ENCODE data around the gene MAP2K5. TPM values are rescaled to one million over a fixed set of nuclear protein-coding genes. Genes with fewer than 3 reads are reported as not detected.
A peak's percentile ranks its signal among the peaks of the same experiment; 100 is the strongest.
"Not testable (repeated sequence)": the region's sequence is repeated elsewhere in the genome, so short reads cannot be mapped to it uniquely, and the experiment has no call there.

The MAP2K5 gene
- total RNA-seq, 2 donors from 2014 or later, result 14.5 to 24.7 TPM

DNA sequence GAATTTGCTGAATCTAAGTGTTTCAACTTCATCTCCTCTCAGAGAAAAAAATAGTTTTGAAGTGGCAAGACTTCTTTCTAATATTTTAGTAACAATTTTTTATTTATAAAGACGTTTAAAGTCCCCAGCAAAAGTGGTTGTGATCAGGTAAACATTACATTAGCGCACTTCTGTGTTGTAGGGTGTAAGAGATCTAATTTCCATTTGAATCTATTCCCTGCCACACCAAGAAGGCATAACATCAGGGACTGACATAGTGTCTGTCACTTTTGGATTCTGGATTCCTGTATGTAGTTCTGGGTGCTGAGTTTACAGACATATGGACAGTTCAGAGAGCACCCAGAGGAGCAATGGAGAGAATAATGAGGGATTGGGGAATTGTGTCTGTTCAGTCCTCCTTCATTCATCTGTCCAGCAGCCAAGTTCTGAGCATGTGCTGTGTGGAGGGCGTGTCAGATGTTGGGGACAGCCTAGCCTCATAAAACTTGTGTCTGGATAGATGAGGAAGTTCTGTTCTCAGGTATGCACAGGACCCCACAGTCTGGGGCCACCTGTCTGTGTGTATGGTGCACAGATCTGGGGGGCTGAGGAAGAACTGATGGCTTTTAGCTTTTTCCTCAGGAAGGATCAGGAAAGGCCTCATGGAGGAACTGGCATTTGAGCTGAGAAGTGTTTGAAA is 65.6 kb downstream of the MAP2K5 start:
- Mint-ChIP-seq H3K27ac (no peak overlapping the region), H3K4me1 (ENCODE audit: low read depth in 2 of 2) (peaks cover 0 to 3% of the 10 kb centered on the region in 2 donors), H3K4me3 (no peak overlapping the region), H3K36me3 (peaks cover 5% of the 10 kb centered on the region), H3K27me3 (no peaks in the 10 kb centered on the region), H3K9me3 (no peaks in the 10 kb centered on the region)
- ATAC-seq (no peak), DNase-seq (ENCODE audit: low spot score) (no peak)

DNA sequence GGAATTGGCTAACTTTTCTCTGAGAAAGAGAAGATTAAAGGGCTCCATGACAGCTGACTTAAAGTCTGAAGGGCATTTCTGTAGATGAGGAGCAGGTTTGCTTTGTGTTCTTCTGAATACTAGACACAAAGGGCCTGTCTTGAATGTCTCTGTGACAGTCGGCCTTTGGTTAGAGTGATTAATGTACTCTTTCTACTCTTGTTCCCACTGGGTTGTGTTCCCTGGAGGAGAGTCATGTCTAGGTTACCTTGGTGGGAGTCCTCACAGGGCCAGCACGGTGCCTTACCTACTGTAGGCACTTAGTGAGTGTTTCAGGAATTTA is 66.1 kb downstream of the MAP2K5 start:
- H3K27me3 Mint-ChIP-seq, result no peaks in the 10 kb centered on the region
- H3K4me3 Mint-ChIP-seq, result no peak overlapping the region
- ATAC-seq (no peak), DNase-seq (ENCODE audit: low spot score) (no peak)
- H3K27ac Mint-ChIP-seq, result no peak overlapping the region
- H3K9me3 Mint-ChIP-seq, result no peaks in the 10 kb centered on the region
- peaks cover 5% of the 10 kb centered on the region for H3K36me3 Mint-ChIP-seq
- peaks cover 0 to 3% of the 10 kb centered on the region in 2 donors for H3K4me1 Mint-ChIP-seq (ENCODE audit: low read depth in 2 of 2)

DNA sequence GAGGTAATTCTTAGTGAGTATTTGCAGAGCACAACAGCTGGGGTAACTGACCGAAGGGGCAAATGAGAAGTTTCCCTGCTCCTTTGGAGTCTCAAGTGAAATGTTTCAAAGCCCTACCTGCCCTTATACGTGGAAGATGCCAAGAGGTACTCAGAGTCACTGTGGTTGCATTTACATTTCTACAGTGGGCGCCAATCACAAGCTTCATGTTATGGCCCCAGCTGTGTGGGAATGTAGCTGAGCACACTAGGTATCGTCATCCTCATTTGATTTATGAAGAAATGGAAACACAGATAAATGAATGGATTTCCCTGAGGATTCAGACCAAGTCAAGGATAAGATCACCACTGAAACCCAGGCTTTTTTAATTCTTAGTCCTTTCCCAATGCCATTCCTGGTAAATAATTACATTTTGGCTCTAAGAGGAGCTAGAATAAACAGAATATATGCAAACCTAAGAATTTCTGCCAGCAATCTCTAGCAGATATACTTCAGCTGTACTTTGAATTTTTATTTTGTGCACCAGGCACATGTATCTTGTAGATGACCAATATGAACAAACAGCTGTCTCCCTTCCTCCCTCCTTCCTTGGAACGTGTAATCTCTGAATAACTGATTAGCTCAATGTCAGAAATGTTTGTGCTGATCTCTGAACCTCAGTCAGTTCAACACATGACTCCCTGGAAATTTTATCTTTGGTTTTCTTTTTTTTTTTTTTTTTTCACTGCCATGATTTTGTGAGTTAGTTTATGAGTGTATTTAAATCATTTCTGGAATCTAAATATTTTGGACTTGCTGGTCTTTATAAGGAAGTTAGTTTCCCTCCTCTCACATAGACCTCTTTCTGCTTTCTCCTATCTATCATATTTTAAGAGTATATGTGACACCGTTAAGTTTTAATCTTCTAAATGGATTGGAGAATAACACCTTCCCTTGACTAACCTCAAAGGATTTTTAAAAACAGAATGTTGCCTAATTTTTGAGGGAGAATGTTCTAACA is 69.2 kb downstream of the MAP2K5 start:
- Mint-ChIP-seq H3K27ac (peak overlapping the region in 1 of 2 donors; percentile 8), H3K4me1 (ENCODE audit: low read depth in 2 of 2) (peaks cover 0 to 3% of the 10 kb centered on the region in 2 donors), H3K36me3 (peaks cover 5% of the 10 kb centered on the region), H3K9me3 (no peaks in the 10 kb centered on the region), H3K27me3 (no peaks in the 10 kb centered on the region), H3K4me3 (no peak overlapping the region)
- ATAC-seq, result no peak
- DNase-seq (ENCODE audit: low spot score), result no peak

DNA sequence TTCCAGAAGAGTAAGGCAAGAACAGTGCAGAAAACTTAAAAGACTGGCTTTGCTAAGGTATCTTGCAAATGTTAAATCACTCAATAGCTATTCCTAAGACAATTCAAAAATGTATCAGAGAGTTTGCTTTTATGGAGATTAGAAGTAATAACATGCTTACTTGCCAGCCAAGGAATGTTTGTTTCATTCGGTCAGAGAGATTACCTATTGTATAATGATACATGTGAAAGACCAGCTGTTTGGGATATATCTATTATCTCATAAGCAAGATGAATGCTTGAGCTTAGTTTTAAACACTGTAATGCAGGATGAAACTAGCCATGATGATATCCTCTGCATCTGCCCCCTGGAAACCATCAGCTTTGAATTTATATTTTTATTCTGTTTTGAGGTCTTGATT is 70.7 kb downstream of the MAP2K5 start:
- Mint-ChIP-seq H3K4me1 (ENCODE audit: low read depth in 2 of 2) (no peaks in the 10 kb centered on the region), H3K27ac (no peak overlapping the region), H3K9me3 (no peaks in the 10 kb centered on the region), H3K36me3 (peaks cover 5% of the 10 kb centered on the region), H3K4me3 (no peak overlapping the region), H3K27me3 (no peaks in the 10 kb centered on the region)
- ATAC-seq (no peak), DNase-seq (ENCODE audit: low spot score) (no peak)

DNA sequence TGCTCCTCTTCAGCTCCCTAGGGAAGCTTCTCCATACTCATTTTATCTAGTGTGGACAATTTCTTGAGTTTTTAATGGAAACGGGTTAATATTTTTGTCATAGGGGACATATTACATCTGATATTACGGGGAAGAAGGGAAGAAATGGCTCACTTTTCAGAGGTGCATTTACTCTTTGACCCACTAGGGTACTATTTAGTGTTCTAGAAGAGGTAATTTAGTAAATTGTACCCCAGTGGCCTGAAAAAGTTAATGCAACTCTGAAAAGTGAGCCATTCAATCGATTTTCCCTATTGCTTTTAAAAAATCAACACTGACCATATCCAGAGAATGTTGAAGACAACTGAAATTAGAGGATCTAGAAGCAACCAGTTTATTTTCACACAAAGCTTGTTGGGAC is 71.2 kb downstream of the MAP2K5 start:
- no peak for DNase-seq (ENCODE audit: low spot score)
- no peaks in the 10 kb centered on the region for H3K9me3 Mint-ChIP-seq
- H3K27ac Mint-ChIP-seq, result no peak overlapping the region

DNA sequence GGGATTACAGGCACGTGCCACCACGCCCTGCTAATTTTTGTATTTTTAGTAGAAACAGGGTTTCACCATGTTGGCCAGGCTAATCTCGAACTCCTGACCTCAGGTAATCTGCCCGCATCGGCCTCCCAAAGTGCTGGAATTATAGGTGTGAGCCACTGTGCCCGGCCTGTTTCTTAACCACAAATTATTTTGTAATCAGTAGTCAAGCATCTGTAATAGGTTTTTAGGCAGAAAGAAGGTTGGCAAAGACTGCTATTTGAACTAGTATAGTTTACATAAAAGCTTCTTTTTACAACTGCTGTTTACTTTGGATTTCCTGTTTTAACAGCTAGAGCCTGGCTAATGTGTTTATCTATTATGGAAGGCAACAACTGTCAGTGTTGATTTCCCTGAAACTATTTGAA is 72.6 kb downstream of the MAP2K5 start:
- not testable (repeated sequence) for H3K36me3 Mint-ChIP-seq; H3K27ac Mint-ChIP-seq; H3K27me3 Mint-ChIP-seq; H3K9me3 Mint-ChIP-seq; DNase-seq (ENCODE audit: low spot score); ATAC-seq; H3K4me1 Mint-ChIP-seq (ENCODE audit: low read depth in 2 of 2); H3K4me3 Mint-ChIP-seq

More for the DNA sequence above, 71.2 kb downstream of the MAP2K5 start:
- no peaks in the 10 kb centered on the region for H3K4me1 Mint-ChIP-seq (ENCODE audit: low read depth in 2 of 2)
- no peak for ATAC-seq
- no peak overlapping the region for H3K4me3 Mint-ChIP-seq
- H3K36me3 Mint-ChIP-seq, result peaks cover 5% of the 10 kb centered on the region
- no peaks in the 10 kb centered on the region for H3K27me3 Mint-ChIP-seq

DNA sequence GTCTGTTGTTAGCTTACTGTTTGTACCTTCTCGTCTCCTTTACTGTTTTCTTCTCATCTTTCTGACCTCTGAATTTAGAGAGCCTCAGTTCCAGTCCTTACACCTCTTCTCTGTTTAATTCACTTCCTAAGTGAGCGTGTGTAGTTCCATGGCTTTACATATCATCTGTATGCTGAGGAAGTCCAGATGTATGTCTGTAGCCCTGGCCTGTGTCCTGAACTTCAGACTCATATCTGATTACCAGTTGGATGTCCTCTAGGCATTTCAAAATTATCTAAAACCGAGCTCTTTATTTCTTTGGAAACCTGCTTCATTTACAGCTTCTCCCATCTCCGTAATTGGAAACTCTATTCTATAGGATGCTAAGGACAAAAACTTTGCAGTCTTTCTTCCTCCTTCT is 75.8 kb downstream of the MAP2K5 start:
- Mint-ChIP-seq H3K9me3 (no peaks in the 10 kb centered on the region), H3K4me1 (ENCODE audit: low read depth in 2 of 2) (no peaks in the 10 kb centered on the region), H3K27ac (no peak overlapping the region), H3K4me3 (no peak overlapping the region), H3K27me3 (no peaks in the 10 kb centered on the region), H3K36me3 (no peaks in the 10 kb centered on the region)
- ATAC-seq (no peak), DNase-seq (ENCODE audit: low spot score) (no peak)

DNA sequence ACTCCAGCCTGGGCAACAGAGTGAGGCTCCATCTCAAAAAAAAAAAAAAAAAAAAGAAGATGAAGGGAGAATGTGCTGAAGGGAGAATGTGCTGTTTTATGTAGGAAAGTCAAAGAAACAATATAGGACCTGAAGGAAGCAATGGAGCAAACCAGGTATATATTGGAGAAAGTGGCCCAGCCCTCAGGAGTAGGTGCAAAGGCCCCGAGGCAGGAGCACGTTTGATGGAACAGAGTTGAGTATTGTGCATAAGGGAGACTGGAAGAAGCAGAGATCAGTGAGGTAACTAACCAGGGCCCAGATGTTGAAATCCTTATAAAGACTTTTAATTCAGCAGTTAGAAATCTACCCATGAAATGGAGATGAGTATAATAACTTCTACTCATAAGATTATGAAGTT is 79.6 kb downstream of the MAP2K5 start:
- ATAC-seq (no peak), DNase-seq (ENCODE audit: low spot score) (no peak)
- Mint-ChIP-seq H3K27me3 (no peaks in the 10 kb centered on the region), H3K36me3 (no peaks in the 10 kb centered on the region), H3K4me1 (ENCODE audit: low read depth in 2 of 2) (no peaks in the 10 kb centered on the region), H3K4me3 (no peak overlapping the region), H3K9me3 (no peaks in the 10 kb centered on the region), H3K27ac (no peak overlapping the region)

DNA sequence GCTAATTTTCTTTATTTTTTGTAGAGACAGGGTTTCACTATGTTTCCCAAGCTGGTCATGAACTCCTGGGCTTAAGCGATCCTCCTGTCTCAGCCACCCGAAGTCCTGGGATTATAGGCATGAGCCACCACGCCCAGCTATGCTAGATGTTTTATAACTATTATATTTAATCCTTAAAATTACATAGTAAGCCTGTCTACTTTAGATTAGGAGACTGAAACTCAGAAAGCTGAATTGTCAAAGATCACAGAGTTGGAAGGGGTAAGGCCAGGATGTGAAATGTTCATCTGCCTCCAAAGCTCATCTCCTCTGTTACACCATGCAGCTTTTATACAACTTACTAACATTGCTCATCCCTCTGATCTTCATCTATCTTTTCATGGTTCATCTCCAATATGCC is 89.8 kb downstream of the MAP2K5 start:
- DNase-seq (ENCODE audit: low spot score) (no peak), ATAC-seq (no peak)
- peaks cover 20% of the 10 kb centered on the region for H3K36me3 Mint-ChIP-seq
- no peaks in the 10 kb centered on the region for H3K27me3 Mint-ChIP-seq
- H3K4me1 Mint-ChIP-seq (ENCODE audit: low read depth in 2 of 2), result peaks cover 6 to 10% of the 10 kb centered on the region in 2 donors
- peaks cover 2% of the 10 kb centered on the region for H3K9me3 Mint-ChIP-seq
- H3K4me3 Mint-ChIP-seq, result no peak overlapping the region
- no peak overlapping the region for H3K27ac Mint-ChIP-seq

DNA sequence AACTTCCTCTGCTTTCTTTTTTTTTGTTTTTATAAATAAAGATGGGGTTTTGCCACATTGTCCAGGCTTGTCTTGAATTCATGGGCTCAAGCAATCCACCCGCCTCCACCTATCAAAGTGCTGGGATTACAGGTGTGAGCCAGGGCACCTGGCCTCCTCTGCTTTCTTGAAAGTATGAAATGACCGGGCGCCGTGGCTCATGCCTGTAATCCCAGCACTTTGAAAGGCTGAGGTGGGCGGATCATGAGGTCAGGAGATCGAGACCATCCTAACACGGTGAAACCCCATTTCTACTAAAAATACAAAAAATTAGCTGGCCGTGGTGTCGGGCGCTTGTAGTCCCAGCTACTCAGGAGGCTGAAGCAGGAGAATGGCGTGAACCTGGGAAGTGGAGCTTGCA is 93.4 kb downstream of the MAP2K5 start:
- H3K27me3 Mint-ChIP-seq, result not testable (repeated sequence)

DNA sequence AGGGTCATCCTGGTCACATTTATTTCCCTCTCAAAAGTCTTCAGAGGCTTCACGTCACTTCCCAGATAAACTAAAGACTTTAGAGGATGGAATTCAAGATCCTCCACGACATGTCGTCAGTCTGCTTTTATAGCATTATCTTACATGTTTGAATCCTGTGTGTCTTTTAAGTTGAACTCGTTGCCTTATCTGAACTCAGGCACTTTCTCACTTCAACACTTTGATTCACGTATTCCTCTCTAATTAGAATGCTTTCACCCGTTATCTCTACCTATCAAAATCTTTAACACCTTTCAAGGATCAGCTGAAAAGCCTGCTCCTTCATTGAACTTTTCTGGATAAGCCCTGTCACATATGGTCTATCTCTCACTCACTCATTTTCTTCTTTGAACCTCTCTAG is 97.1 kb downstream of the MAP2K5 start:
- Mint-ChIP-seq H3K27me3 (no peaks in the 10 kb centered on the region), H3K36me3 (peaks cover 16% of the 10 kb centered on the region), H3K27ac (no peak overlapping the region), H3K4me1 (ENCODE audit: low read depth in 2 of 2) (peaks cover 12 to 14% of the 10 kb centered on the region in 2 donors), H3K4me3 (no peak overlapping the region), H3K9me3 (peaks cover 2% of the 10 kb centered on the region)
- no peak for ATAC-seq
- no peak for DNase-seq (ENCODE audit: low spot score)

More for the DNA sequence above, 93.4 kb downstream of the MAP2K5 start:
- H3K27ac Mint-ChIP-seq; H3K9me3 Mint-ChIP-seq; ATAC-seq; DNase-seq (ENCODE audit: low spot score); H3K4me3 Mint-ChIP-seq: not testable (repeated sequence)
- Mint-ChIP-seq H3K4me1 (ENCODE audit: low read depth in 2 of 2) (peaks cover 9 to 14% of the 10 kb centered on the region in 2 donors), H3K36me3 (peaks cover 25% of the 10 kb centered on the region)

DNA sequence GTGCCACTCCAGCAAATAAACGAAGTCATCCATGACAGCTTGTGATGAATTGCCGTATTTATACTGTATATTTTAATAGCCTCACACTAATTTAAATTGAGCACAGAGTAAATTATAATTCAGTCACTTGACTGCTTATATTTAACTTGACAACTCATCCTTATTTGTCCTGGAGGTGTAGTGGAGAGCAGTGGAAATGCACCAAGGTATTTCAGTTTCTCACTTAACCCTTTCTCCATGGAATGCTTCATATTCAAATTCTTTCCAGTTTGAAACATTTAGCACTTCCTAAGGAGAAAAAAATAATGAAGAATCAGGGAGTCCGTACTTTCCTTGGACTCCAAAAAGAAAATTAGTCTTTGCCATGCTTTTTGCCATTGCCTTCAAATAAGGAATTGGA is 99.0 kb downstream of the MAP2K5 start:
- no peak for DNase-seq (ENCODE audit: low spot score)
- H3K27me3 Mint-ChIP-seq, result no peaks in the 10 kb centered on the region
- H3K9me3 Mint-ChIP-seq, result no peaks in the 10 kb centered on the region
- H3K4me3 Mint-ChIP-seq, result no peak overlapping the region
- H3K36me3 Mint-ChIP-seq, result peaks cover 5% of the 10 kb centered on the region
- no peak for ATAC-seq
- H3K4me1 Mint-ChIP-seq (ENCODE audit: low read depth in 2 of 2), result peaks cover 4 to 7% of the 10 kb centered on the region in 2 donors
- H3K27ac Mint-ChIP-seq, result no peak overlapping the region

DNA sequence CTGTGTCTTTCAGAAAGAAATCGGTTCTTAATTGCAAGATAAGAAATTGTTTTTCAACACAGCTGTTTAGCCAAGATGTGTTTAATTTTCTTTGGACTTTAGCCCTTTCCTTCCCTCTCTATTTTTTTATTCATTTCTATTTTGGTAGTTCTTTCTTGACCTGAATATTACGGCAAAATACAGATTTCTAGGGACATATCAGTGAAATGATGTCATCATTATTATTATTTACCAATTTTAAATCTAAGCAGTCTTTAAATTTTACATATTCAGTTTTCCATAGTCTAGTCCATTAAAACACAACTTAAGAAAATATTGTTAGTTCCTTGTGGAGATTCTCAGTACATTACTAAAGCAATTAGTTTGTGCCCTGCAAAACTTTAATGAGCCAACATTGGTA is 104.3 kb downstream of the MAP2K5 start:
- DNase-seq (ENCODE audit: low spot score), result no peak
- Mint-ChIP-seq H3K4me1 (ENCODE audit: low read depth in 2 of 2) (peaks cover 0 to 5% of the 10 kb centered on the region in 2 donors), H3K4me3 (no peak overlapping the region), H3K27ac (no peak overlapping the region), H3K27me3 (no peaks in the 10 kb centered on the region), H3K36me3 (no peaks in the 10 kb centered on the region), H3K9me3 (no peaks in the 10 kb centered on the region)
- no peak for ATAC-seq

DNA sequence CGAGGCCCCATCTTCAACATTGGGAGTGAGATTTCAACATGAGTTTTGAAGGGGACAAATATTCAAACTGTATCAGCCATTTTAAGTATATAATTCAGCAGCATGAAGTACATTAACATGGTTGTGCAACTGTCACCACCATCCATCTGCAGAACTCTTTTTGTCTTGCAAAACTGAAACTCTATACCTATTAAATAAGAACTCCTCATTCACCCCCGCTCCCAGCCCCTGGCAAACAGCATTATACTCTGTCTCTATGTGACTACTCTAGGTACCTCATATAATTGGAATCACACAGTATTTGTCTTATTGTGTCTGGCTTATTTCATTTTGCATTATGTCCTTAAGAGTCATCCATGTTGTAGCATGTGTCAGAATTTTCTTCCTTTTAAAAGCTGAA is 110.1 kb downstream of the MAP2K5 start:
- H3K27ac Mint-ChIP-seq, result no peak overlapping the region
- peaks cover 28% of the 10 kb centered on the region for H3K36me3 Mint-ChIP-seq
- no peak overlapping the region for H3K4me3 Mint-ChIP-seq
- H3K4me1 Mint-ChIP-seq (ENCODE audit: low read depth in 2 of 2), result peaks cover 0 to 2% of the 10 kb centered on the region in 2 donors
- ATAC-seq (no peak), DNase-seq (ENCODE audit: low spot score) (no peak)
- H3K27me3 Mint-ChIP-seq, result no peaks in the 10 kb centered on the region
- H3K9me3 Mint-ChIP-seq, result peaks cover 7% of the 10 kb centered on the region
